Measurements from ENCODE around the gene EPN3.

DNA sequence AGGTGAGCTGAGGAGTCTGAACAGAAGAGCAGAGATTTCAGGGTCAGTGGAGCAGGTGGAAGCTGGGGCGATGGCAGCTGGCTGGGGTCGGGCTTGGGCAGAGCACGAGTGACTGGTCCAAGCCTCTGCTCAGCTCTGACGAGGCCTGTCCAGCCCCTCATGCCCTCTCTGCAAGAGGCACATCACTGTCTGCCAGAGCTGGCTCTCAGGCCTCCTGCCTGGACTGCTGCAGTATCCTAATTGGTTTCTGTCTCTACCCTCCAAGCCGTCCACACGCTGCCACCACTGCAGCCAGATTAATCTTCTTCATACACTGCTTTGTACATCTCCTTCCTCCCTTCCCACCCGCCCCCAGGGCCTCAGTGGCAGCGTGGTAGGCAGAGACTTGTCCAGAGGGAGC is 53.4 kb downstream of the EPN3 start:
- TF ChIP-seq, protein P1, sequence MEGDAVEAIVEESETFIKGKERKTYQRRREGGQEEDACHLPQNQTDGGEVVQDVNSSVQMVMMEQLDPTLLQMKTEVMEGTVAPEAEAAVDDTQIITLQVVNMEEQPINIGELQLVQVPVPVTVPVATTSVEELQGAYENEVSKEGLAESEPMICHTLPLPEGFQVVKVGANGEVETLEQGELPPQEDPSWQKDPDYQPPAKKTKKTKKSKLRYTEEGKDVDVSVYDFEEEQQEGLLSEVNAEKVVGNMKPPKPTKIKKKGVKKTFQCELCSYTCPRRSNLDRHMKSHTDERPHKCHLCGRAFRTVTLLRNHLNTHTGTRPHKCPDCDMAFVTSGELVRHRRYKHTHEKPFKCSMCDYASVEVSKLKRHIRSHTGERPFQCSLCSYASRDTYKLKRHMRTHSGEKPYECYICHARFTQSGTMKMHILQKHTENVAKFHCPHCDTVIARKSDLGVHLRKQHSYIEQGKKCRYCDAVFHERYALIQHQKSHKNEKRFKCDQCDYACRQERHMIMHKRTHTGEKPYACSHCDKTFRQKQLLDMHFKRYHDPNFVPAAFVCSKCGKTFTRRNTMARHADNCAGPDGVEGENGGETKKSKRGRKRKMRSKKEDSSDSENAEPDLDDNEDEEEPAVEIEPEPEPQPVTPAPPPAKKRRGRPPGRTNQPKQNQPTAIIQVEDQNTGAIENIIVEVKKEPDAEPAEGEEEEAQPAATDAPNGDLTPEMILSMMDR (IDR thresholded peaks at IDR 0.05): no peak
- TF ChIP-seq POLR2A (IDR thresholded peaks at IDR 0.05): no peak
- TF ChIP-seq POLR2AphosphoS5 (IDR thresholded peaks at IDR 0.05): no peak
- no peak for TF ChIP-seq EP300 (IDR thresholded peaks at IDR 0.05)
